GM12891 (cell line): Measurements from ENCODE around the gene RELL2.

Experiments used
- POLR2A ChIP-seq: IDR thresholded peaks from 2 replicates; pipeline ENCODE4 v1.6.1; 2011; ENCODE audit warnings: low read depth, low read length, control low read depth
- POLR2AphosphoS5 ChIP-seq: IDR thresholded peaks from 2 replicates; pipeline ENCODE4 v1.6.1; 2011; ENCODE audit warnings: low read depth, low read length, control low read depth

- TF ChIP-seq POLR2A (no peak), POLR2AphosphoS5 (no peak)
Measured at GRCh38 chr5:141681295-141681694, 44.5 kb downstream of the RELL2 start.
